Measurements from ENCODE around the gene NADK. TPM values are rescaled to one million over a fixed set of nuclear protein-coding genes. Genes with fewer than 3 reads are reported as not detected.

The NADK gene
- total and polyA plus RNA-seq, 2 of the 13 experiments (the other 11 are each of a cell fraction or from before 2014, with no cell fraction given) = 56.6 to 60.1 TPM

- peak; percentile 32; the same call in 1 of the 2 replicates for TF ChIP-seq ZBTB14 (CRISPR knock-in tag; IDR thresholded peaks at IDR 0.05)
- 0 out of 2 replicates have a peak, but pooled peaks have one; percentile 35 for TF ChIP-seq ZNF501 (CRISPR knock-in tag; IDR thresholded peaks at IDR 0.05)
- peak; percentile 77 for TF ChIP-seq ETV5 (CRISPR knock-in tag; IDR thresholded peaks at IDR 0.05; ENCODE audit: borderline replicate concordance)
- peak; percentile 51; the same call in 1 of the 2 replicates for TF ChIP-seq ZNF615 (CRISPR knock-in tag; IDR thresholded peaks at IDR 0.05; ENCODE audit: borderline replicate concordance)
- peak; percentile 41; the same call in 1 of the 2 replicates for TF ChIP-seq SALL1 (CRISPR knock-in tag; IDR thresholded peaks at IDR 0.05)
- TF ChIP-seq KAT8 (CRISPR knock-in tag; IDR thresholded peaks at IDR 0.05) = peak; percentile 98
- TF ChIP-seq ZNF639 (CRISPR knock-in tag; conservative IDR thresholded peaks at IDR 0.05) = peak; percentile 99
- peak; percentile 72; the same call in 1 of the 2 replicates for TF ChIP-seq ZNF614 (CRISPR knock-in tag; IDR thresholded peaks at IDR 0.05; ENCODE audit: borderline replicate concordance)
- TF ChIP-seq RBFOX2 (IDR thresholded peaks at IDR 0.05; ENCODE audit: low read depth, low read length) = 0 out of 2 replicates have a peak, but pooled peaks have one; percentile 45
- TF ChIP-seq MXD4 (CRISPR knock-in tag; IDR thresholded peaks at IDR 0.05) = peak; percentile 40; the same call in 1 of the 2 replicates
- TF ChIP-seq ZNF770 (CRISPR knock-in tag; IDR thresholded peaks at IDR 0.05) = 0 out of 2 replicates have a peak, but pooled peaks have one; percentile 29
- TF ChIP-seq TOE1 (CRISPR knock-in tag; IDR thresholded peaks at IDR 0.05) = peak; percentile 19; the same call in 1 of the 2 replicates
- peak; percentile 44; the same call in 1 of the 2 replicates for TF ChIP-seq RFXAP (CRISPR knock-in tag; IDR thresholded peaks at IDR 0.05; ENCODE audit: borderline replicate concordance)
- peak; percentile 74 for TF ChIP-seq HDAC2 (CRISPR knock-in tag; IDR thresholded peaks at IDR 0.05)
- peak; percentile 80; the same call in 1 of the 2 replicates for TF ChIP-seq YEATS2 (CRISPR knock-in tag; IDR thresholded peaks at IDR 0.05; ENCODE audit: borderline replicate concordance)
- peak; percentile 97 for TF ChIP-seq NR2C2 (CRISPR knock-in tag; IDR thresholded peaks at IDR 0.05; ENCODE audit: borderline replicate concordance)
- peak; percentile 94 for TF ChIP-seq THAP11 (CRISPR knock-in tag; IDR thresholded peaks at IDR 0.05)
- TF ChIP-seq IKZF5 (CRISPR knock-in tag; IDR thresholded peaks at IDR 0.05) = peak; percentile 35; the same call in 1 of the 2 replicates
- peak; percentile 57 for TF ChIP-seq FOSL2 (CRISPR knock-in tag; IDR thresholded peaks at IDR 0.05)
- peak; percentile 59 for TF ChIP-seq MAX (IDR thresholded peaks at IDR 0.05)
- peak; percentile 97 for TF ChIP-seq CREB1 (IDR thresholded peaks at IDR 0.05)
- TF ChIP-seq CREB1 (CRISPR knock-in tag; IDR thresholded peaks at IDR 0.05) = peak; percentile 97
Observed at GRCh38 chr1:1724035-1724864, 54.0 kb downstream of the NADK start, which contains the start of gene CDK11A (continued).

All from HepG2 (cell line).